Activated effector memory CD4-positive, alpha-beta T cell treated with anti-CD3 and anti-CD28 coated beads, Interleukin-2, amount 50 U/mL, for 16 hours (primary cell): ENCODE data around the gene TTBK1.

Experiments used
- DNase-seq: peaks from one replicate; pipeline ENCODE4 v3.0.0-alpha.2; 2020

Gene TTBK1

DNA sequence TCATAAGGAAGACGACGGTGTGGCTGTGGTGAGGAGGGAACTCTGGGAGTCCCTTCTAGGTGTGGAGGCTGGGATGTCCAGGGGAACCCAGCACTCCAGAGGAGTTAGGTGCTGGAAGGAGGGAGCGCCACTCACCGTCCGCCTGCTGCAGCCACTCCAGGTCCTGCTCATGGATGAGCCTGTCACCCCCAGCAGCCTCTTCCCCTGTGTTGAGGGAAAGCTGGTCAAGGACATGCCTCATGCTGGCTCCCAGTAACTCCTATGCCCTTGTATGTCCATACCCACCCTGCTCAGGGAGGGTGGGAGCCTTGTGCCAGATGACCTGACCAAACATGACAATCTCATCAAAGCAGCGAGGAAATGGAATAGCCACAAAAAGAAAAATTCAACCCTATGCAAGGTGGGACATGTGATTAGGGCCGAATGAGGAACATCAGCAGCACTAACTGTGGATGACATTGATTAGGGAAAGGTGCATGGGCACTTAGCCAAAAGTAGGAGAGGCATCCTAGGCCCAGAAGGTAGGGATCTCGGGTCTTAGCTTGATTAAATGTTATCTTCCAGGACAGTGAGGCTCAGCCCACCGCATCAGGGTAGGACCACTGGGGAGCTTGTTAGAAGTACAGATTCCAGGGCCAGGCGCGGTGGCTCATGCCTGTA is 17.0 kb upstream of the TTBK1 start:
- peak; percentile 56 for DNase-seq

DNA sequence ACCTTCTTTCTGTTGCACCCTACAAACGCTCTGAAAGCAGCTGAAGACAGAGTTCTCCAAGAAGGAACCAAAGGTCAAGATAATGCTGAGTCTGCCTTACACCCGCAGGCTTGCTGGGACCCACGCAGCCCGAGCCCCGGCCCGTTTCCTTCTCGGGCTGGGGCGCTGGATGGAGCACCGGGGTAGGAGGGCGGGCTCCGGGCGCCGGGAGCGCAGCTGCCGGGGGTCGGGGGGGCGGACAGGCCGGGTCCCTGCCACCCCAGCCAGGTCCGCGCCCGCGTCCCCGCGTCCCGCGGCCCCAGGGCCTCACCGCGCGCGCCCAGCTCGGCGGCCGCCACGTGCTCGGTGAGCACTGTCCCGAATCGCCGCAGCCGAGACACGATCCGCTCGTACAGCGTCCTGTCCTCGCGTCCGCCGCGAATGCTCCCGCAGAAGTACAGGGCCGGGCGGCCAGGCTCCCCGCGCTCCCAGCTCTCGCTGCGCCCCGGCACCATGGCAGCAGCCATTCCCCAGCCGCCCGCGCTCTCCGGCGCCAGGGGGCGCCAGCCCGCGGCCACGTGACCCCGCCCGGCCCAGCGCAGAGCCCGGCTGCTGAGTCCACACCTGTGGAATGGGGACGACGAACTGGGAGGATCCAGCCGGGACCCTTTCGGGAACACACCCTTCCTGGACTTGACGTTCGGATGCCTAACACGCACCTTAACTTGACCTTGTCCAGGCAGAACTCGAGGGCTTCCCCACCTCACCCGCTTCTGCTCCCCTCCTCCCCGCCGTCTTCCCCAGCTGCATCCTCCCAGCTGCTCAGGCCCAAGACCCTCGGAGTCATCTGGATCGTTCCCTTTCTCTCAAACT is 14.1 kb upstream of the TTBK1 start, which contains the start of gene DNPH1:
Gene DNPH1 (minus strand): TSS at position 531 of the 852 bp plus-strand sequence. CDS start 25 bp downstream, at position 506.
- peak; percentile 94 for DNase-seq

DNA sequence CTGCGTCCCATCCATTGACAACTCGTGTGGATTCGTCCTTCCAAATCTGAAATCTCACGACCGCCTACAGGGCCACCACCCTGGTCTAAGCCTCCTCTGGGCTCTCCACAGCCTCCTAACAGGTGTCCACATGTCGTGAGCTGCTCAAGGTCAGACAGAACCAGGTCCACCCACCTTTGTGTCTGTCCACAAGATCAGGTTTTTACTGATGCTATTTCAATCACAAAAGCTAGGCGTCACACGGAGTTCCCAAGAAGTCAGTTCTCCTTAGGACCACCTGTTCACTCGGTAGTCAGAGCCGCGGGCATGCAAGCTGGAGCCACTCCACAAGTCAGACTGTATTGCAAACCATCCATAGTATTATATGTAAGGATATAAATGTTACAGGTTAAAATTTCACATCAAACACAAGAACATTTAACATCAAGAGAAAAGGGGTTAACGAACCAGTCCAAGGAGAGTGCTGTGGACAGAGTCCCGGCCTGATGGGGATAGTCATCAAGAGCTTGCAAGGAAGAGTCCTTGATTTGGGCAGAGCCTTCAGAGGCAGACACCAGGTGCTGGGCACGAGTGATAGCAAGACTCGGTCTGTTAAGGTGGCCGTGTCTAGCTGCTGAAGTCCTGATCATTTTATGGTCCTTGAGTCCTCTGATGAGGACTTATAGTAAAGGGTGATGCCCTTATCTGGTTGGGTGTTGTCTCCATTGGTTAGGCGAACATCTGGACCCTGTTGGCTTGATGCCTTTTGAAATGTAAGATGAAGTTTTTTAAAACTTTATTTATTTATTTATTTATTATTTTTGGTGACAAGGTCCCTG is 13.3 kb upstream of the TTBK1 start:
- DNase-seq = peak; percentile 60

DNA sequence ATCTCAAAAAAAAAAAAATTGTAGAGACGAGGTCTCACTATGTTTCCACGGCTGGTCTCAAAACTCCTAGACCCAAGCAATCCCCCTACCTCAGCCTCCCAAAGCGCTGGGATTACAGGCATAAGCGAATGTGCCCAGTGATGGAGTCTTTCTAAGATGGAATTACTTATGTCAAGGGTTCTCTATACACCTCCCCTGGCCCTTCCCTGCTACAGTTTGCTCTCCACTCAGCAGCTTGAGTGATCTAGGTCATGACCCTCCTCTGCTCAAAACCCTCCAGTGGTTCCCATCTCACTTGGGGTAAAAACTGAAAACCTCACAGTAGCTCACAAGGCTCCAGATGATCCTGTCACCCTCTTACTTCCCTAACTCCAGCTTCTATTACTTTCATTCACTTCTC is 12.2 kb upstream of the TTBK1 start:
- peak; percentile 45 for DNase-seq

DNA sequence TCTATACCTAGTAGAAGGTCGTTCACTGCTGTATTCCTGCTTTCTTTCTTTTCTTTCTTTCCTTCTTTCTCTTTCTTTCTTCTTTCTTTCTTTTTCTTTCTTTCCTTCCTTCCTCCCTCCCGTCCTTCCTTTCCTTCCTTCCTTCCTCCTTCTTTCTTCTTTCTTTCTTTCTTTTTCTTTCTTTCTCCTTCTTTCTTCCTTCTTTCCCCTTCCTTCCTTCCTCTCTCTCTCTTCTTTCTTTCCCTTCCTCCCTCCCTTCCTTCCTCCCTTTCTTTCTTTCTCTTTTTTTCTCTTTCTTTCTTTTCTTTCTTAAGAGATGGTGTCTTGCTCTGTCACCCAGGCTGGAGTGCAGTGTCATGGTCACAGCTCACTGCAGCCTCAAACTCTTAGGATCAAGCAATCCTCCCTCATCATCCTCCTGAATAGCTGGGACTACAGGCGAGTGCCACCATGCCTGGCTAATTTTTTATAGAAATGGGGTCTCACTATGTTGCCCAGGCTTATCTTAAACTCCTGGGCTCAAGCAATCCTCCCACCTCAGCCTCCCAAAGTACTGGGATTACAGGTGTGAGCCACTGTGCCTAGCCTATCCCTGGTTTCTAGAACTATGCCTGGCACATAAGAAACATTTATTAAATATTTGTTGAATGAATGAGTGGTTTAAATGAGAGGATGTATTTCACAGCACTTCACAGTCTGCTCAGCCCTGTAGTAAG is 11.4 kb upstream of the TTBK1 start:
- no peak for DNase-seq

DNA sequence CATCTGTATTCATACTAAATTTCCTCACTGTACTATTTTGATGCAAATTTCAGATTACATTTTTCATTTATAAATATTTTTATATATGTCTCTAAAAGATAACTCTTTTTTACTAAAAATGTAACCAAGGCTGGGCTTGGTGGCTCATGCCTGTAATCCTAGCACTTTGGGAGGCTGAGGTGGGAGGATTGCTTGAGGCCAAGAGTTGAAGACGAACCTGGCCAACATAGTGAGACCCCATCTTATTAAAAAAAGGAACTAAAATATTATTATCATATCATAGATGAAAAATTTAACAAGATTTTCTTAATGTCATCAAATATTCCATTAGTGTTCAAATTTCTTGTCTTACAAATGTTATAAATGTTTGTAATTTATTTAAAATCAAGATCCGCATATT is 7.4 kb upstream of the TTBK1 start:
- no peak for DNase-seq

DNA sequence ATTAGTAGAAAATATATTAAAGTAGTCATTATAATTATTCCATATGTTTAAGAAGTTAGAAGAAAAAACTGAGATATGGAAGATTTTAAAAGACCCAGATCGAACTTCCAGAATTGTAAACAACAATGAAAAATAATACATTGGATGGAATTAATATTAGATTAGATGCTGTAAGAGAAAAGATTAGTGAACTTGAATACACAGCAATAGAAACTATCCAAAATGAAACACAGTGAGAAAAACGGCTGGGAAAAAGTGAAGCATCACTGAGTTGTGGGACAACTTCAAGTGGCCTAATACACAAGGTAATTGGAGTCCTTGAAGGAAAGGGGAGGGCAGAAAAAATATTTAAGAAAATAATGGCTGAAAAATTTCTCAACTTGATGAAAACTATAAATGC is 4.2 kb upstream of the TTBK1 start:
- DNase-seq = no peak

DNA sequence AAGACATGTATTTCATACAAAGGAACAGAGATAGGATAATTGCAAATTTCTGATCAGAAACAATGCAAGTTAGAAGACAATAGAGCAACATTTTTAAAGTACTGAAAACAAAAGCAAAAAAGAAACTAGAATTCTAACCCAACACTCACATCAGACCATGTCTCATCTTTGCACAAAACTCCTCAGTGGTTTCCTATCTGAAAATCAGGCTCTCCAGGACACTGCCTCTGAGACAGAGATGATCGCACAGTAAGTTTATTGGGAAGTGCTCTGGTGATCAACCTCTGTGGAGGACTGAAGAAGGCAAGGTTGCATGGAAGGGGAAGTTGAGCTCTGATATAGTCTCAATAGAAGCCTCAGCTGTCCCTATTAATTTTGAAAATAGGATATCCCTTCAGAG is 2.3 kb upstream of the TTBK1 start:
- no peak for DNase-seq

DNA sequence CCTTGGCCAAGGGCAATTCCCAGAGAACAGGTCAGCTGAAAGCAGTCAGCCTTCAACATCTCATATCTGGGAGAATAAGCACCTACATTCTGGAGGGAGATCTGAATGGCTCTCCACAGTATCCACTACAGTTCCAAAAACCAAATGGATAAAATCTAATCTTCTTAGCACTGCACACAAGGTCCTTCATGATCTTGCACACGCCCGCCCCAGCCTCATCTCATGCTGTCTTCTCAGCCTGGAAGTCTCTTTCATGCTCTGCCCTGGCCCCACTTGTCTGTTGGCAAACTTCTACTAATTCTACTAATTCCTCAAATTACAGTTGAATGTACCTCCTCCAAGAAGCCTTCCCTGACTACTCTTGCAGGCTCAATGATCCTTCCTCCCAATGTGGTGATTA is 1.8 kb upstream of the TTBK1 start:
- no peak for DNase-seq

DNA sequence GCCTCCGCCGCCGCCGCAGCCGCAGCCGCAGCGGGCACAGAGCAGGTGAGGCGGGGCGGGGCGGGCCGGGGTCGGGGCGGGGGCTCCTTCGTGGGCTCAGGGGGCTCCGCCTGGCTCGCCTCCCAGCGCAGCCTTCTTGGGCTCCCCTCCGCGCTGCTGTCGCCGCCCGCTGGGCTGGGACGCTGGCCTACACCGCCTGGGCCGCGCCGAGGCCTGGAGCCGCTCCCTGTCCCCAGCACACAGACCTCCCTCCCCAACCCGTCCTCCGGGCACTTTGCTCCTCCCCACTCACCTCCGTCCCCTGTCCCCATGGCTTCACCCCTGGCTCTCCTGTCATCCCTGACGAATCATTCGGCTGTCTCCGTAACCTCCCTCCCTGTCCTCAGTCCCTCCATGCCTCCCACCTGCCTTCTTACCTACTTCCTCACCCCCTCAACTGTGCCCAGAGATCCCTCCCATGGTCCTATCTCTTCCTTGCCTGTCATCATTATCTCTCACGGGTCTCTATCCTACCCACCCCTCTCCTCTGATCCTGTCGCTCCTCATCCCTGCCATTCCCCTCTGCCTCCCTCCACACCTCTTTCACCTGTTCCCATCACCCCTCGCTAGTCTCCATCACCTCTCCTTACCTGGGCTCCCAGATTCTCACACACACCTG is 512 bp downstream of the TTBK1 start:
- DNase-seq = no peak

DNA sequence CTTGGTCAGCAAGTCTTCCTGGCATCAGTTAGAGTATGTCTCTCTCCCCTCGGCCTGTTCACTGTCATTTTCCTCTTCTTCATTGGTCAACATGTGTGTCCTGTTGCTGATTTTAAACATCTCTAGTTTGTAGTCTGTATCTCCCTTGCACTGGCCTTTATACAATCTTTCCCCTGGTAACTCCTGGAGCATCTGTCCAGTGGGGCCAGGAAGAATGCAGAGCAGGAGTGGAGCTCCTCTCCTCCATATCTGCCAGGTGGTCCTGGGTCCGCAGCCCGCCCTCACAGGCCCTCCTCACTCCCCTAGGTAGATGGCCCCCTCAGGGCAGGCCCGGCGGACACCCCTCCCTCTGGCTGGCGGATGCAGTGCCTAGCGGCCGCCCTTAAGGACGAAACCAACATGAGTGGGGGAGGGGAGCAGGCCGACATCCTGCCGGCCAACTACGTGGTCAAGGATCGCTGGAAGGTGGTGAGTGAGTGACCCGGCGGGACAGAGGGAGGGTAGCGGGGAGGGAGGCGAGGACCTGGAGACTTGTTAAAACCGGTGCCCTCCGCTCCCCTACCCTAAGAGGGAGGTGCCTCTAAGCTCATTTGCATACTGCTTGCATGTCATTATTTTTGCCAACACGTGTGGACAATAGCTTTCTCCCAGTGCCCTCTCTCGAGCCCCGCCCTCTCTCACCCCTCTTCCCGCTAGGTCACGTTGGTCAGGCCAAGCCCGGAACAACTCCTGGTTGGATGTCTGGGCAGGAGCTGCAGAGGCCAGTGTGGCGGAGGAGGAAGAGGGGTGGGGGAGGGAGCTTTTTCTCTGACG is 3.2 kb downstream of the TTBK1 start:
- no peak for DNase-seq

DNA sequence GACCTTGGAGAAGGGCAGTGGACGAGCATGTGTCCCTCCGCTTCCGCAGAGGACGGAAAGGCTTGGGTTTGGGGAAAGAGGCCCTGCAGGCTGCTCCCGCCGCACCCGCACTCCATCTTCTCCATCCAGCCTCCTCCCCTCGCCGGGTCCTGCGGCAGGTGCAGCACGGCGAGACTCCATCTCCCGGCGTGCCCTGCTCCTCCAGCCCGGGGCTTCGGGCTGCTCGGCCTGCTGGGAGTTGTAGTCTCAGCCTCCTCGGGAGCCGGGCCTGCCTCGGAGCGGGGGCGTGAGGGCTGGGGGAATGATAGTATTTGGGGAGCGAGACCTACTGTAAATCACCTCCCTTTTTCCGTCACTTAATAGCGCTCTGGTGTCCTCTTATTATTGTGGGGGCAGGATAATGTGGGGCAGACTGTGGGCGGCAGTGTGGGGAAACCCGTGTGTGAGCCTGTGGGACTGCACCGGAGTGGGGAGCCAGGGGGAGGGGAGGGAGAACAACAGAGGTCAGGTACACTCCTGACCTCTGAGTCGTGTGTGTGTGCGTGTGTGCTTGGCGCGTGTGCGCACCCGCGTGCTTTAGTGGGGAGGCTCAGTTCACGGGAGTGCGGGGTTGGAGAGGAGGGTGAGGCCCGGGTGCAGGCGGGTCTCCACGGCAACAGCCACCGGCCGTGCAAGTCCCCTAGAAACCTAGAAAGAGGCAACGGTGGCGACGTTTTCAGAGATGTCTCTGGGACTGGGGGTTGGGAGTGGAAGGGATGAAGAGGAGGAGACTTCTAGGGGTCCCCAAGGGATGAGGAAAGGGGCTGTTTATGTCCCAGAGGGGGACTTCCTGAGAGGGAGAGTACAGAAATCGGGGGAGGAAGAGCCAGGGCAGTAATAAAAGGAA is 4.1 kb downstream of the TTBK1 start:
- peak; percentile 93 for DNase-seq

DNA sequence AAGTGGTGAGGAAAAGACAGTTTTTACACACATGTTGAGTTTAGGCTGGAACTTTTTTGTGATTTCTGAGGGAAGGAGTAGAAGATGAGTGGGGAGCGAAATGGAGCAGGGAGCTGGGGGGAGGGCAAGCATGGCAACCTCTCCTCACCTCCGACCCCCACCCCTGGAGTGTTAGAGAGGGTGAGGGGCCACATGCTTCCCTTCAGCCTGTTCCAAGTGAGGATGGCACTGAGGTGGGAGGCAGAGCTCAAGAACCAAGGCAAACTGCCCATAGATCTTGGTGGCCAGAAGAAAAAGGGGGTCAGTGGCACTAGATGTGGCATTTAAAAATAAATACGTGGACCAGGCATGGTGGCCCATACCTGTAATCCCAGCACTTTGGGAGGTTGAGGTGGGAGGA is 4.8 kb downstream of the TTBK1 start:
- no peak for DNase-seq

DNA sequence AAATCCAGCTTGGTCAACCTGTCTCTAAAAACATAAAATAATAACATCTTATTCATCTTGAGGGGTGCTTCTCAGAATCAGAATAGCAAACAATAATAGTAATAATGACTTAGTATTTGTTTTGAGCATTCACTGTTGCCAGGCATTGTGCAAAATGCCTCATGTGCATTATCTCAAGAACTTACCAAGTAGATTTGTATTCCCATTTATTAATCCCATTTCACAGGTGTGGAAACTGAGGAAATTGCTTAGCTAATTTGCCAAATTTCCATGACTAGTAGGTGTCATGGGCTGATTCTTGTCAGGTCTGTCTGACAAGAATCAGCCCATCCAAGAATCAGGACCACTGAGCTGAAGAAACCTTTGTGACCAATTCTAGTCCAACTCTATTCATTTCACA is 5.5 kb downstream of the TTBK1 start:
- DNase-seq = no peak

DNA sequence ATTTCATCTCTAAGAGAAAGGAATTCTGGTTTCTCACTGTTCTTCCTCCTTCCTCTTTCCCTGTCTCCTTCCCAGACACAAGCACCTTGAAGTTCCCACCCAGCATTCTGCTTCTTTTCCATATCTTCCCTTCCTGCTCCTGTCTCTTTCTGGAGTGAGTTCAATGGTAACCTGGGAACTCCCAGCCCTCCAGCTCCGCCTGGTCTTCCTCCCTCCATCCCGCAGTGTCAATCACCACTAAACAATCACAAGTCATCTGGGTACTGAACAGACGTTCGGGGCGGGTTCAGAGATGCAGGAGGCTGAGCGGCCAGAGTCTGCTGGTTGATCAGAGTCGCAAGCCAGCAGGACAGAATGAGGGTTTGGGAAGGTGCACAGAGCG is 7.7 kb downstream of the TTBK1 start:
- DNase-seq = no peak

DNA sequence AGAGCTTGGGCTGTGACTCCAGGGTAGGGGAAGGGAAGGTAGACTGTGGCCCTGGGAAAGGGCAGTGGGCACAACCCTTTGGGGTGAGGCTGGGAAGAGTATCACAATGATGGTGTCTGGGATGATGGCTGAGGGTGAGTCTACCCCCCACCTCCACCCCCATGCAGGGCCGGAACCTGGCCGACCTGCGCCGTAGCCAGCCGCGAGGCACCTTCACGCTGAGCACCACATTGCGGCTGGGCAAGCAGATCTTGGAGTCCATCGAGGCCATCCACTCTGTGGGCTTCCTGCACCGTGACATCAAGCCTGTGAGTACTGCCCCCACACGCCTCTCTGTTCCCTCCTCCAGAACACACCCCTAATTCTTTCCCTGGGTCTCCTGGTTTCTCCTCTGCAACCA is 10.1 kb downstream of the TTBK1 start:
- DNase-seq = no peak

DNA sequence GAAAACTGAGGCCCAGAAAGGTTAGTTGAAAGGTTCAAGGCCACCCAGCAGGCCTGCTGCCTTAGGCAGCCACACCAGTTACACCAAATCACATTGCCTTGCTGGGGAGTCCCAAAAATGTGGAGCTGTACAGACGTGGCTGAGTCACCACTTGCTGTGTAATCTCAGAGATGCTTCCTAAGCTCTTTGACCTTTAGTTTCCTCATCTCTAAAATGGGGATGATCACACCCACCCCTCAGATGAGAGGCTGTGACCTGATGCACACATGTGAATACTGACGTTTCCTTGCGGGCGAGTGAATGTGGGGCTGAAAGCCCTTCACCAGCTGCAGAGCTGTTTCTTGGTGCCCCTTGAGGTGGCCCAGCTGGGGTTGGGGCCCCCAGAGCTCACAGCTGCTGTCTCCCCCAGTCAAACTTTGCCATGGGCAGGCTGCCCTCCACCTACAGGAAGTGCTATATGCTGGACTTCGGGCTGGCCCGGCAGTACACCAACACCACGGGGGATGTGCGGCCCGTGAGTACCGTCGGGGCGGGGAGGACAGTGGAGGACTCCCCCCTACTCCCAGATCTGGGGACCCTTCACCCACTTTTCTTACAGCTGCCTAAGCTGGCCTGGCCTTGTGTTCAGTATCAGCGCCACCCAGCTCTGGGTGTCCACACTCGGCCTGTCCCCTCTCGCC is 11.0 kb downstream of the TTBK1 start:
- peak; percentile 61 for DNase-seq

DNA sequence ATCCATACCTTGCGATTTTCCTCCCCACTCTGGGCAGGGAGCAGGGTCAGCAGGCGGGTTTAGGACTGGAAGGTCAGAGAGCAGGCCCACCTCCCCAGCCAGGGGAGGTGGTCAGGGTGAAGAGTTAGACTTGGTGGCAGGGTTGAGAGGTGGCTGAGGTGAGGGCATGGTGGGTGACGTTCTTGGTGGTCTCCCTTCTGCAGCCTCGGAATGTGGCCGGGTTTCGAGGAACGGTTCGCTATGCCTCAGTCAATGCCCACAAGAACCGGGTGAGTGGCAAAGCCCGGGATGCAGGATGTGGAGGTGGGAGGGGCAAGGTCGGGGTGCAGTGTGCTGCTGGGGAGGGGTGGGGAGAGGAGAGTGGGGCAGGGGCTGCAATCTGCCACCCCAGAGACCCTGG is 11.6 kb downstream of the TTBK1 start:
- DNase-seq = no peak

DNA sequence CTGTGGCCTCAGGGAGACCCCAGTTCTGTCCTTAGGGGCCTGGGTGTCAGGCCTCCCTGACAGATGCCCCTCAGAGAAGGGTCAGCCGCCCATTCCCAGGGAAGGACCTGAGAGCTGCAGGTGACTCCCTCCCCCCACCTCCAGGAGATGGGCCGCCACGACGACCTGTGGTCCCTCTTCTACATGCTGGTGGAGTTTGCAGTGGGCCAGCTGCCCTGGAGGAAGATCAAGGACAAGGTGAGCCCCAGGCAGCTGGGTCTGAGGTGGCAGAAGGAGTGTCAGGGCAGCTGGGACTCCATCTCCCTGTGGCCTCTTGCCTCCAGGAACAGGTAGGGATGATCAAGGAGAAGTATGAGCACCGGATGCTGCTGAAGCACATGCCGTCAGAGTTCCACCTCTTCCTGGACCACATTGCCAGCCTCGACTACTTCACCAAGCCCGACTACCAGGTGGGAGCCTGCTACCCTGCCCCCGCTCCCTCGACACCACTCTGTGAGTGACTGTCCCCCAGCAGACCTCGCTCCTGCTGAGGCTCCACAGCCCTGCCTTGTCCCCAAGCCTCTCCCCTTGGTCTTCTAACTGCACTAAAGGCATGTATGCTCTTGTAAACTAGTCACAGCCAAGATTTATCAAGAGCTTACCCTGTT is 12.2 kb downstream of the TTBK1 start:
- no peak for DNase-seq
